ENCODE data around the gene KSR2.
"Not testable (repeated sequence)": the region's sequence is repeated elsewhere in the genome, so short reads cannot be mapped to it uniquely, and the experiment has no call there.

KSR2 gene

GRCh38 chr12:117968826-117969659 is at the start of gene KSR2:
KSR2 (minus strand) TSS chr12:117968990; CDS start chr12:117968255, 735 bp downstream.
- FAIRE-seq, result no peak

GRCh38 chr12:118017926-118018325 is 49.1 kb upstream of the KSR2 start:
- no peak for FAIRE-seq

DNA sequence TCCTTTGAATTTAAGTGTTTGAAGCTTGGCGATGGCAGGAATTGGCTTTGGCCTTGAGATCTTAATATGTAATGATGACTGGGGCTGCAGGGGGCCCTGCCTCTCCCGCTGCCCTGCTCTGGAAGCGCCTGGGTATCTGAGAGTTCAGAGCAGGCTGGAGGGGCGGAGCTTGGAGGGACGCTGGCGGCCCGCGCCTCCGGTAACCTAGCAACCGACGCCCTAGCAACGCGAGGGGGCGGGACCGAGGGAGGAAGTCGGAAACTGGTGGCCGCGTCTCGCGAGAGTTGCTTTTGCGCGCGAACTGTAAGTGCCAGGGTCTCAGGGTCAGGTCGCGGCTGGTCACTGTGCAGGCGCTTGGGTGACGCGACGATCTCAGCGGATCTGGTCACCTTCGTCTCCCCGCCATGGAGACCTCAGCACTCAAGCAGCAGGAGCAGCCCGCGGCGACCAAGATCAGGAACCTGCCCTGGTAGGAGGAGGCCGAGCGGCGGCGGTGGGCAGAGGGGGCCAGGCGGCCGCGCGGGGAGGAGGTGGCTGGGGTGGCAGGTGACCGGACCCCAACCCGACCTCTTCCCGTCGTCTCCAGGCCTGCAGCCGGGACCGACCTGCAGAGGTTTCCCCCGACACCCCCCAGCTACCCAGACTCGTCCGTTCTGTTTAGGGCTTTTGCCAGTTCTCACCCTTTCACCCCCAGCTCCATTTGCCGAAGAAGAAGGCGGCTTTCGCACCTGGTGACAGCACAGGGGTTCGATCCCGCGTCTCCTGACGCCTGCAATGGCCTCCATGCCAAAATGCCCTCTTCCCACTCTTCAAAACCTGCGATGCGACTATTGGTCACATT is 47.9 kb upstream of the KSR2 start, which contains the start of gene RFC5:
TSS of gene RFC5 (plus strand) at position 280 of the 841 bp plus-strand sequence. CDS start at position 405, 125 bp downstream.
- FAIRE-seq, result peak; percentile 37

DNA sequence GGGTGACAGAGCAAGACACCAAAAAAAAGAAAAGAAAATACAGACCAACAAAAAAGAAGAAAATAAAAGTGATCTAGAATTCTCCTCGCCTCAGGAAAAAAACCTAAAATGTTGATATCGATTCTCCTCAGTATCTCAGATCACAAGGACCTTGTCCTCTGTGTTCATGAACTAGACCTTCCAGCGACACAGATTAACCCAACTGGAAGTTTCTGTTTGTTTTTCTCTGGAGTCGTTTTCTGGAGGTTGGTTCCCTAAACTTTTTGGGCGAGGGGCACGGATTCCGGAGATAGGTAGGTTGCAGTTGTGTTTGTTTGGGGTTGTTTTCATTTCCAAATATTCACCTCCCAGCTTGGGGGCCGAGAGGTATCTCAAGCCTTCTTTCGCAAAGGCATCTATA is 47.2 kb upstream of the KSR2 start:
- FAIRE-seq, result no peak

DNA sequence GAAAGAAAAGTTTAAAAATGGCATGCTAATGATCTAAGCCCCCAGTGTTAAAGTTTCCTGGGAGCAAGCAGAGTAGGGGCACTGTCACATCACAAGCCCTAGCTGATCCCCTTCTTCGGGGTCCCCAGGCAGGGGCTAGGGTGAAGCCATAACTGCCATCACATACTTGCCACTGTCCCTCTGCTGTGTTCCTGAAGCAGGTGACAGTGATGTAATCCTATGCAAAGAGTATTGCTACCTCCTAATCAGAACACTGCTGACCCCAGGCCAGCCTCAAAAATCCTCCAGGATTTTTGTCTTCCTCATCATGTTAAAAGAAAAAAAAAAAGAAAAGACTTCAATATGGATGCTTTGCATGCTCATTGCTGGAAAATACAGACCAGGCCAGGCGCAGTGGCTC is 46.5 kb upstream of the KSR2 start:
- no peak for FAIRE-seq

DNA sequence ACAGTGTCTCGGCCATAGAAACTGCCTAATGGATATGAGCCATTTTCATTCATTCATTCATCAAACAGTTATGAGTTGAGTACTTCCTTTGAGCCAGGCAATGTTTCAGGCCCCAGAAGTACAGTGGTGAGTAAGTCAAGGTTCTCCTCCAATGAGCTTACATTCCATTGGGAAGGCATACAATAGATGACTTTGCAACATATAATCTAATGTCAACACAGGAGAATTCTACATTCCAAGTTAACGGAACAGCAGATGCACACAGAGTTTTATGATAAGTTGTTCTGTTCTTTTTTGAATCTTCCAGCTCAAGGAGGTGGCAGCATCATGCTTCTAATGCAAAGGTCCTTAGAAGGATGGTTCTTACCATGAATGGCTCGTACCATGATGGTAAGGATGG is 44.5 kb upstream of the KSR2 start:
- no peak for FAIRE-seq

DNA sequence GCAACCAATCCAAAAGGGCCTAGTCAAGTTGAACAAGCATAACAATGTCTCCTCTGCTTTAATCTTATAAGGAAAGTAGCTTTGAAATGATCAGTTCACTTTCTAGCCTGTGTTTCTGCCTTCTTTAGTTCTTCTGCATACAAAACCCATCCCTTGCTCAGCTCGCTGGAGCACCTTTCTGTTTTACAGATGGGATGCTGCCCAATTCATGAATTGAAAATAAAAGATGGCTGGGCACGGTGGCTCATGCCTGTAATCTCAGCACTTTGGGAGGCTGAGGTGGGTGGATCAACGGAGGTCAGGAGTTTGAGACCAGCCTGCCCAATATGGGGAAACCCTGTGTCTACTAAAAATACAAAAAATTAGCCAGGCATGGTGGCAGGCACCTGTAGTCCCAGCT is 43.2 kb upstream of the KSR2 start:
- FAIRE-seq, result no peak

GRCh38 chr12:118011377-118011776 is 42.6 kb upstream of the KSR2 start:
- FAIRE-seq, result no peak

DNA sequence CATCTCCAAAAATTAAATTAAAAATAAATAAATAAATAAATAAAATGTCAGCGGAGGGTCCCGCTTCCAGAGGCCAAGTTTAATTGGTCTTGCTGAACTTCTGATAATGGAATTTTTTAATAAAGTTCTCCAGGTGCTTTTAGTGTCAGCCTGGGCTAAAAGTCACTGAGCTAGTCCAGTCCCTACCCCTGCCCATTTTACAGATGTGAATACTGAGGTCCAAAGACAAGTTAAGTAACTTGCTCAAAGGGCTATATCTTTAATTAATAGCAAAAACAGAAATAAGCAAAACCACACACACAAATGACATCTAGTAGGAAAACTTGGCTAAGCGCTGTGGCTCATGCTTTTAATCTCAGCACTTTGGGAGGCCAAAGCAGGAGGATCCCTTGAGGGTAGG is 42.1 kb upstream of the KSR2 start:
- FAIRE-seq, result no peak

- FAIRE-seq, result not testable (repeated sequence)
Measured at GRCh38 chr12:117999806-118000205, 31.0 kb upstream of the KSR2 start.

GRCh38 chr12:117998719-117999118 is 29.9 kb upstream of the KSR2 start:
- no peak for FAIRE-seq

DNA sequence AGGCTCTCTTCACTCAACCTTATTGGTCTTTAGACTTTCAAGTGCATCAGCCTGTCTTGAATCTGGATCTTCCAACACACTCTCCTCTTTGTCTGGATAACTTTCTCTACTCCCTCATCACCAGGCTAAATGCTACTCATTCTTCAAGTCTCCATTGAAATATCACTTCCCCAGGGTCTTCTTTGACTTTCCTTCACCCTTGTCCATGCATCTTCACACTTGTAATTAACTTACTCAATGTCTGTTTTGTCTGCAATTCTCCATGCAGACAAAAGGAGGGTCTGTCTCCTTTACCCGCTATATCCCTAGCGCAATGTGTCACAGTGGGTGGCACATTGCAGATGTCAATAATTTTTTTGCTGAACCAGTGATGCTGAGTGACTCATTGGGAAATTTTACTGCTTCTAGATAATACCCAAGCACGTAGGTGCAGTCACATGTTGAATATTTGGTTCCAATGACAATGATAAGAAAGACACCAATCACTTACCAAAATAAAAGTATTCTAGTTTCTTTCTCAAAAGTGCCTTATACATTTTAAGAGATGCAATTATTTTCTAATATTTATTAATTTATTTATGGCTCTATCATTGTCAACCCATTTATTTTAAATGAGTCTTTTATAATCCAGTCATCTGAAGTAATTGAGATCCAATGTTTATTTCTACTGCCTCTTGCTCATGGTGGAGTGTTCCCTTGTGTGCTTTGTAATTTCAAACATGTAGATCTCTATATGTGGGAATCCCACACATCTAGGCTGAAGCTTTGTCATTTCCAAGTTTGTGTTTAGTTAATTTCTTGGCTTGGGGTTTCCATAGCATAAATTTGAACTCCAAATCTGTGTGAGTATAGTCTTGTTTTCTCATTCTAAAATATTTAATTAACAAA is 26.0 kb upstream of the KSR2 start:
- FAIRE-seq, result no peak

DNA sequence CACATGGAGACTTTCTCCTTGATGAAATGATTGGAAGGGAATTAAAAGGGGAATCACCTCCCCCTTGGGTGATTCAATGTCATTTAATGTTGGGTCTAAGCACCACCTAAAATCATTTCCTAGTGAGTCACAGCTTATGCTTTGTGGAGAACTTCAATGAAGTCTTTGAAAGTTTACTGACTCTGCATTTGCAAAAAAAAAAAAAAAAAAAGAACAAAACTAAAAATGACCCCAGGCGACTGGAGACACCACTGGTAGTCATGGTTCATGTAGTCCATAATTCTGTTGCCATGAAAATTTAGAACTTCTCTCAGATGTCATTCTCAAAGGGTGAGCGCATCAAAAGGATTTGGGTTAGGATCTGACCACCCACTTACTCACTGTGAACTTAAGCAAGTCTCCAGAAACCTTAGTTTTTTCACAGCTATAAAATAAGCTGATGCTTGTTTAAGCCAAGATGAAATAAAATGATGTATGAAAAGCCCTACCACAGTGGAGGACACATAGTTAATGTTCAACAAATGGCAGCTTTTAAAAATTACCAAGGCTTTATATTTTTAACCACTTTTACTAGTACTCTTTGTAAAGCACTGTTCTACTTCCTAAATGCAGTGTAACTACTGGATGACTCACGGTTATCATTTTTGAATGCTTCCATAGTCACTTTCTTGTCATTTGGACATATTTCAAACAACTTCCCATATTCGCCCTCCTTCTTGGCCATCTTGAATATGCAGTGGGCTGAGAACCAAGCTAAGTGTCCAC is 18.1 kb upstream of the KSR2 start:
- no peak for FAIRE-seq

DNA sequence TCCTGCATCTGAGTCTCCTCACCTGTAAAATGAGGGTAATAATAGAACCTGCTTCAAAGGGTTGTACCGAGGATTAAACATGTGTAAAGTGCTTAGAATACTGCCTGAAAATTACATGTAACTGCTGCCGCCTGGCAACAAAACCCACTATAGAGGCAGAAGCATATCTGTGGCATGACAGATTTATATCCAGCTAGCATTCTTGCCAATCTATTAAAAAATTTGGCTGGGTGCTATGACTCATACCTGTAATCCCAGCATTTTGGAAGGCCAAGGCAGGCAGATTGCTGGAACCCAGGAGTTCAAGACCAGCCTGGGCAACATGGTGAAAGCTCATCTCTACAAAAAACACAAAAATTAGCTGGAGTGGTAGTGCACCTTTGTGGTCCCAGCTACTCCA is 16.4 kb upstream of the KSR2 start:
- no peak for FAIRE-seq

DNA sequence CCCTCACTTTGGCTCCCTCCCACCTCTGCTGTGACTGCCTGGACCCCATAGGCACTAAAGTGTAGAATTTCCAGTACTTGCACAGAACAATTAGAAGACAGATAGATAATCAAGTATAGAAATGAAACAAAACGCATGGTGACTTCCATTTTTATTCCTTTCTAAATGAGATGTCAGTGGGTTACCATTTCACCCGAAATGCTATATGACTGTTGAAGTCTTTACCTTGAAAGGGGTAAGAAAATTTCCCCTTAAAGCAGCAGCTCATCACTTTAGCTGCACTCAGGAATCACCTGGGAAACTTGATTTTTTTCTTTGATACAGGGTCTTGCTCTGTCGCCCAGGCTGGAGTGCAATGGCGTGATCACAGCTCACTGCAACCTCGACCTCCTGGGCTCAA is 12.5 kb upstream of the KSR2 start:
- FAIRE-seq, result no peak

- no peak for FAIRE-seq
Measured at GRCh38 chr12:117980616-117981015, 11.8 kb upstream of the KSR2 start.

DNA sequence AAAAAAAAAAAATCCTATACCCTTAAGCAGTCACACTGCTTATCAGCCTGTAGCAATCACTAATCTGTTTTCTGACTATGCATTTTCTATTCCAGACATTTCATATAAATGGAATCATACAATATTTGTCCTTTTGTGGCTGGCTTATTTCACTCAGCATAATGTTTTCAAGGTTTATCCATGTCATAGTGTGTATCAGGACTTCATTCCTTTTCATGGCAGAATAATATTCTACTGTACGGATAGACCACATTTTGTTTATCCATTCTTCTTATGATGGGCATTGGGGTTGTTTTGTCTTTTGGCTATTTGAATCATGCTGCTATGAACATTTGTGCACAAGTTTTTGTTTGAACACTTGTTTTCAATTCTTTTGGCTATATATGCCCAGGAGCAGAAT is 8.6 kb upstream of the KSR2 start:
- FAIRE-seq, result no peak

GRCh38 chr12:117975006-117975405 is 6.2 kb upstream of the KSR2 start:
- FAIRE-seq, result no peak

DNA sequence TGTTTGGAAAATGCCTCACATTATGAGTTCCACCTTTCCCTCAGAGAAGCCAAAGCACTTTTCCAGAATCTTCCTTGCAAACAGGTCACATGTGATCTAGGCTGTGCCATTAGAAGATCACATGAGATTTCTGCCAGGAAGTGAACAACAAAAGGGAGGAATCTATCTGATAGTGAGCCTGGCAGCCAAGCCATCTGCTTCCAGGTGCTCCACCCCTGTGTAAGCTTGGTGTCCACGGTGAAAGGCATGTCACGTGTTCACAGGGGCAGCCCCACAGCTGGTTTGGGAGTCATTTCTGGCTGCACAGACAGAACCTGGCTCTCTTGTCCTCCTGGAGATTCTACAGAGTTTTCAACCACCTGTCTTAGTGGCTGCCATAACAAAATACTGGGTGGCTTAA is 3.5 kb upstream of the KSR2 start:
- no peak for FAIRE-seq

GRCh38 chr12:117970334-117970733 is 1.5 kb upstream of the KSR2 start:
- FAIRE-seq, result no peak

GRCh38 chr12:117968151-117968789 is 520 bp downstream of the KSR2 start:
- FAIRE-seq, result no peak

DNA sequence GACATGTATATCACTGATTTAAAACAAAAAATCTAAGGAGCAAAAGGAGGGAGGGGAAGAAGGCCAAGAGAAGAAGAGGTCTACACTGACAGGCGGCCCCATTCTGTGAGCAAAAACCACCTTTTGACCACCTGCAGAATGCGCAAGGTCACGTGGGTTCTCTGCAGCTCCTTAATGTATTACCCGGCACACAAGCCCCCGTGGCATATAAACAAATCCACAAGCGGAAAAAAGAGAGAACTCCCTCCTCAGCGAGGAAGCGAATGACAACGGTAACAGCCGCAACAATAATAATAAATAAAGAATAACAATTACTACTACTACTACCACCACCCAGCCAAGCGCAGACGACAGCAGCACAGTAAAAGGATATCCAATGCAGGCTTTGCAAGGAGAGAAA is 1.3 kb downstream of the KSR2 start:
- no peak for FAIRE-seq

Data from A204.1 (cell line).